ENCODE measurements around the gene GRIK1.

GRIK1 gene

DNA sequence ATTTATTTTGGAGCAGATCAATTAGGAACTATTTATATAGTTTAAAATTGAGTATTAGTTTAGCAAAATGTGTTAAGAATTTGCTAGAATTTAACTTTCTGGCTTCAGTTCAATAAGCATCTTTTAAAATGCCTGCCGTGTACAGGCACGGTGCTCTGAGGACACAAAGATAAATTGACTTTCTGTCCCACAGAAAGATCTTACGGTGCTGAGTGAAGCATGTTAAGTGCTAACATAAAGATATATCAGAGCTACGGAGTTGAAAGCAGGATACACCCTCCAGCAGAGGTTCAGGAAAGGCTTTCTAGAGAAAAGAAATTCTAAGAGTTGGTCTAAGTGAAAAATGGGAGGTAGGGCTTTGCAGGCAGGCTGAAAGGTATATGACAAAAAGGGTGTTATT, 305.4 kb downstream of the GRIK1 start:
- Mint-ChIP-seq H3K27ac (no peak overlapping the region), H3K4me1 (no peaks in the 10 kb centered on the region), H3K27me3 (ENCODE audit: low read depth) (no peaks in the 10 kb centered on the region), H3K4me3 (no peak overlapping the region), H3K36me3 (ENCODE audit: low read depth) (no peaks in the 10 kb centered on the region), H3K9me3 (no peaks in the 10 kb centered on the region)
- TF ChIP-seq, protein P1, sequence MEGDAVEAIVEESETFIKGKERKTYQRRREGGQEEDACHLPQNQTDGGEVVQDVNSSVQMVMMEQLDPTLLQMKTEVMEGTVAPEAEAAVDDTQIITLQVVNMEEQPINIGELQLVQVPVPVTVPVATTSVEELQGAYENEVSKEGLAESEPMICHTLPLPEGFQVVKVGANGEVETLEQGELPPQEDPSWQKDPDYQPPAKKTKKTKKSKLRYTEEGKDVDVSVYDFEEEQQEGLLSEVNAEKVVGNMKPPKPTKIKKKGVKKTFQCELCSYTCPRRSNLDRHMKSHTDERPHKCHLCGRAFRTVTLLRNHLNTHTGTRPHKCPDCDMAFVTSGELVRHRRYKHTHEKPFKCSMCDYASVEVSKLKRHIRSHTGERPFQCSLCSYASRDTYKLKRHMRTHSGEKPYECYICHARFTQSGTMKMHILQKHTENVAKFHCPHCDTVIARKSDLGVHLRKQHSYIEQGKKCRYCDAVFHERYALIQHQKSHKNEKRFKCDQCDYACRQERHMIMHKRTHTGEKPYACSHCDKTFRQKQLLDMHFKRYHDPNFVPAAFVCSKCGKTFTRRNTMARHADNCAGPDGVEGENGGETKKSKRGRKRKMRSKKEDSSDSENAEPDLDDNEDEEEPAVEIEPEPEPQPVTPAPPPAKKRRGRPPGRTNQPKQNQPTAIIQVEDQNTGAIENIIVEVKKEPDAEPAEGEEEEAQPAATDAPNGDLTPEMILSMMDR (IDR thresholded peaks at IDR 0.05; ENCODE audit: unreplicated experiment in 3 of 3), result no peak

DNA sequence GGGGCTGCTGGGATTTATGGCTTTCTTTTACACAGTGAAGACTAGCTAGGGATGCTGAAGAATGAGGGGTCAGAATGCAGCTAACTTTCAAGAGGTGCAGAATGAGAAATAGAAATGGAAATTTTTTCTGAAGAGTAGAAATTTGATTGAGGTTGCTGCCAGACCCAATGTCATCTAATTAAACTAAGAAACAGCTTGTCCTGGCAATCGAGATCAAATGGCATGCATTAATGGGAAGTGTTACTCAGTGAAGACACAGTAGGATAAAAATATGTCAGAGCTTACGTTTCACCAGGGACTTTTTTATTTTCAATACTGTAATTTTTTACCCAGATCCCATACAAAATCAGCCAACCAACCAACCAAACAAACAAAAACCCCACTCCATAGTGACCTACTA, 306.0 kb downstream of the GRIK1 start:
- Mint-ChIP-seq H3K27me3 (ENCODE audit: low read depth) (no peaks in the 10 kb centered on the region), H3K27ac (no peak overlapping the region), H3K4me3 (no peak overlapping the region), H3K36me3 (ENCODE audit: low read depth) (no peaks in the 10 kb centered on the region), H3K9me3 (no peaks in the 10 kb centered on the region), H3K4me1 (no peaks in the 10 kb centered on the region)
- TF ChIP-seq, protein P1 (IDR thresholded peaks at IDR 0.05; ENCODE audit: unreplicated experiment in 3 of 3), result no peak

DNA sequence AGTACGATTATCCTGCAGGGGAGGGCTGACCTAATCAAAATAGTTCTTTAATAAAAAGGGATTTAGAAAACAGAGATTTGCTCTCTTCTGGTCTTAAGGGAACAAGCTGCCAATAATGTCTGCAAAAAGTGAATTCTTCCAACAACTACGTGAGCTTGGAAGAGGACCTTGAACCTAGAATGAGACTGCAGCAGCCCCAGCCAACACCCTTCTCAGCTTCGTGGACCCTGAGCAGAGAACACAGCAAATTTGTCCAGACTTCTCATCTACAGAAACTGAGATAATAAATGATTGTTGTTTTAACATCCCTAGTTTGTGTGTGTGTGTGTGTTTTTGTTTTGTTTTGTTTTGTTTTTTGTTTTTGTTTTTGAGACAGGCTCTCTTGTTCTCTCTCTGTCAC, 309.4 kb downstream of the GRIK1 start:
- H3K27me3 Mint-ChIP-seq (ENCODE audit: low read depth), result no peaks in the 10 kb centered on the region
- TF ChIP-seq, protein P1 (IDR thresholded peaks at IDR 0.05; ENCODE audit: unreplicated experiment in 3 of 3), result no peak
- H3K9me3 Mint-ChIP-seq, result no peaks in the 10 kb centered on the region
- no peaks in the 10 kb centered on the region for H3K4me1 Mint-ChIP-seq
- H3K36me3 Mint-ChIP-seq (ENCODE audit: low read depth), result no peaks in the 10 kb centered on the region
- no peak overlapping the region for H3K4me3 Mint-ChIP-seq
- H3K27ac Mint-ChIP-seq, result no peak overlapping the region

DNA sequence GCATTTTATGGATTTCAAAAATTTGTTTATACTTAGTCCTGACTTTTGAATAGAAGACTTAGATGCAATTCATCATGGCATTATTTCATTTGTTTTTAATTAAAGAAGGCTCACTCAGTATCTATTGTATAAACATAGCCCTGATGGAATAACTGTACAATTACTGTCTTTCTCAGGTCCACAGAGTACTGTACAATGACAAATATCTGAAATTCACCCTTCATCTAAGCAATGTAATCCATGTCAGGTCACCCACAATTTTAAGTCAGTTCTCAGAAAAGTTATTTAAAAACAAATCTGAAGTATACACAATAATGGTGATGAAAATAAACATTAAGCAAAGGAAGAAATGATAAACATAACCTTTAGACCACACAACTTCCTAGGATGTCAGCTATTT, 311.9 kb downstream of the GRIK1 start:
- no peaks in the 10 kb centered on the region for H3K27me3 Mint-ChIP-seq (ENCODE audit: low read depth)
- TF ChIP-seq, protein P1 (IDR thresholded peaks at IDR 0.05; ENCODE audit: unreplicated experiment in 3 of 3), result no peak
- H3K27ac Mint-ChIP-seq, result no peak overlapping the region
- H3K4me3 Mint-ChIP-seq, result no peak overlapping the region
- no peaks in the 10 kb centered on the region for H3K9me3 Mint-ChIP-seq
- no peaks in the 10 kb centered on the region for H3K4me1 Mint-ChIP-seq
- H3K36me3 Mint-ChIP-seq (ENCODE audit: low read depth), result no peaks in the 10 kb centered on the region

DNA sequence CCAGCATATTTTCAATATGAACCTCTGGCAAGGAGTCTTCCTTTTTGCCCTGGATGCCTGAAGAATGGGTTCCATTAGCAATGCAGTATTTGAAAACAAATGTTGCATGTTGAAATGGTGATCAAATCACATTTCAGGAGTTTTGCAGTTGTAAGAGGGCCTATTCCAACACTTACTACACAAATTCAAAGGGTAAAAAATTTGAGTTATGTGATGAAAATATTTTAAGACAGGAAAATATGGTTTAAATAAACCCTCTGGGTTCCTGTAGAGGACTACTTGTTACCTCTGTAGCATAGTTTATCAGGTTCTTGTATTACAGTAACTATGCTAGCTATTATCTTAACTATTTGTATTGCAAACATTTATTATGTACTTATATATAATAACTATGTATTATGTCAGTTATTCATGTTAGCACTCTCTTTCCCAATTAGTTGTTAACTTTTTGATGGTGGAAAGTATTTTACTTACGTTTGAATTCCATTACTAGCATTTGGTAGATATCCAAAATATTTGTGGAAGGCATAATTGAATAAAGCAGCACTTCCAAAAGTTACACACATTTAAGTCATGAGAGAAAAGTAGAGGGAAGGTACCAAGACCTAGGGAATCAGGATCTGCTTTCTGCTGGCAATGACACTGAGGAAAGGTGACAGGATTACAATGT, 312.9 kb downstream of the GRIK1 start:
- Mint-ChIP-seq H3K4me1 (no peaks in the 10 kb centered on the region), H3K36me3 (ENCODE audit: low read depth) (no peaks in the 10 kb centered on the region), H3K4me3 (no peak overlapping the region), H3K27me3 (ENCODE audit: low read depth) (no peaks in the 10 kb centered on the region), H3K27ac (no peak overlapping the region), H3K9me3 (no peaks in the 10 kb centered on the region)
- TF ChIP-seq, protein P1 (IDR thresholded peaks at IDR 0.05; ENCODE audit: unreplicated experiment in 3 of 3), result no peak

DNA sequence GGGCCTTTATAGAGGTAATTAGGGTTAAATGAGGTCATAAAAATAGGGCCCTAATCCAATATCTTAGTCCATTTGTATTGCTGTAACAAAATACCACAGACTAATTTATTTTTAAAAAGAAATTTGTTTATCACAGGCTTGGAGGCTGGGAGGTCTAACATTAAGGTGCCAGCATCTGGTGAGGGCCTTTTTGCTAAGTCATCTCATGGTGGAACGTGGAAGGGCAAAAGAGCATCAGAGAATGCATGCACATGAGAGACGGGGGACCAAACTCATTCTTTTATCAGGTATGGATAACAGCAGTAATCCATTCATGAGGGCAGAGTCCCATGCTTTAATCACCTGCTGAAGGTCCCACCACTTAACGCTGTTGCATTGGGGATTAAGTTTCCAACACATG, 313.8 kb downstream of the GRIK1 start:
- Mint-ChIP-seq H3K4me1 (no peaks in the 10 kb centered on the region), H3K9me3 (no peaks in the 10 kb centered on the region), H3K4me3 (no peak overlapping the region), H3K27ac (no peak overlapping the region), H3K36me3 (ENCODE audit: low read depth) (no peaks in the 10 kb centered on the region), H3K27me3 (ENCODE audit: low read depth) (no peaks in the 10 kb centered on the region)
- TF ChIP-seq, protein P1 (IDR thresholded peaks at IDR 0.05; ENCODE audit: unreplicated experiment in 3 of 3), result no peak

All from nephron (organoid).